GM23338 (cell line): Measurements from ENCODE around the gene PDIA2.

Experiments
- CREB1 ChIP-seq: fragments of 250-450 bp; sonication (Bioruptor Pico); IDR thresholded peaks from 2 replicates; pipeline ENCODE4 v1.5.0; 2020; ENCODE audit warnings: low read depth, mild to moderate bottlenecking, moderate library complexity
- ETS1 ChIP-seq: IDR thresholded peaks from 2 replicates; pipeline ENCODE4 v1.6.1; 2016; ENCODE audit warnings: antibody characterized with exemption
- EZH2 ChIP-seq: fragments of 200-600 bp; sonication (generic); IDR thresholded peaks from one replicate; pipeline ENCODE4 v1.8.0; 2017; ENCODE audit warnings: antibody characterized with exemption, mild to moderate bottlenecking, low read depth; ENCODE audit not compliant: unreplicated experiment
- EZH2phosphoT487 ChIP-seq: fragments of 200-600 bp; sonication (generic); IDR thresholded peaks from one replicate; pipeline ENCODE4 v1.8.1; 2018; ENCODE audit warnings: antibody characterized with exemption; ENCODE audit not compliant: unreplicated experiment
- JUNB ChIP-seq: IDR thresholded peaks from one replicate; pipeline ENCODE4 v1.6.1; 2016; ENCODE audit warnings: antibody characterized with exemption; ENCODE audit not compliant: unreplicated experiment
- POLR2AphosphoS5 ChIP-seq: IDR thresholded peaks from 2 replicates; pipeline ENCODE4 v1.6.1; 2016; ENCODE audit warnings: antibody characterized with exemption, low read depth
- REST ChIP-seq: IDR thresholded peaks from one replicate; pipeline ENCODE4 v1.6.1; 2018; ENCODE audit warnings: antibody characterized with exemption; ENCODE audit not compliant: unreplicated experiment
- ZNF331 ChIP-seq: fragments of 250-450 bp; sonication (Bioruptor Pico); IDR thresholded peaks from 2 replicates; pipeline ENCODE4 v1.5.0; 2020; ENCODE audit warnings: low read depth, mild to moderate bottlenecking, moderate library complexity
- TF ChIP-seq, protein P1 (sequence below), 2 experiments: fragments of 200-600 bp in 1 of 2; sonication (generic) in 1 of 2; conservative IDR thresholded peaks; 2 replicates each; pipeline versions ENCODE4 v1.5.1 to v1.6.1; 2016 to 2017; ENCODE audit warnings: antibody characterized with exemption in 2 of 2, low read depth in 2 of 2, mild to moderate bottlenecking in 2 of 2, moderate library complexity in 1 of 2

DNA sequence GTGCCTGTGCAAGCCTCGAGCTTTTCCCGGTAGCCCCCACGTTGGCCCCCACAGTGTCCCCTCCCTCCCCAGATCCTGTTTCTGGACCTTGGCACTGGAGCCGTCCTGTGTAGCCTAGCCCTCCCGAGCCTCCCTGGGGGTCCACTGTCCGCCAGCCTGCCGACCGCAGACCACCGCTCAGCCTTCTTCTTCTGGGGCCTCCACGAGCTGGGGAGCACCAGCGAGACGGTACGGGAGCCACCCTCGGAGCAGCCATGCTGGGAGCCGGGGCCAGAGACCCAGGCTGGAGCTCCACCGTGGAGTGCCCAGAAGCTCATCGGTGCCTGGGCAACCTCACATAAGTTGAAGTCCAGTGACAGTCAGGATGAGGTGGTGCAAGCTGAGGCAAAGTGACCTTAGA is 19.0 kb upstream of the PDIA2 start:
- TF ChIP-seq EZH2phosphoT487 = no peak
- TF ChIP-seq, protein P1, sequence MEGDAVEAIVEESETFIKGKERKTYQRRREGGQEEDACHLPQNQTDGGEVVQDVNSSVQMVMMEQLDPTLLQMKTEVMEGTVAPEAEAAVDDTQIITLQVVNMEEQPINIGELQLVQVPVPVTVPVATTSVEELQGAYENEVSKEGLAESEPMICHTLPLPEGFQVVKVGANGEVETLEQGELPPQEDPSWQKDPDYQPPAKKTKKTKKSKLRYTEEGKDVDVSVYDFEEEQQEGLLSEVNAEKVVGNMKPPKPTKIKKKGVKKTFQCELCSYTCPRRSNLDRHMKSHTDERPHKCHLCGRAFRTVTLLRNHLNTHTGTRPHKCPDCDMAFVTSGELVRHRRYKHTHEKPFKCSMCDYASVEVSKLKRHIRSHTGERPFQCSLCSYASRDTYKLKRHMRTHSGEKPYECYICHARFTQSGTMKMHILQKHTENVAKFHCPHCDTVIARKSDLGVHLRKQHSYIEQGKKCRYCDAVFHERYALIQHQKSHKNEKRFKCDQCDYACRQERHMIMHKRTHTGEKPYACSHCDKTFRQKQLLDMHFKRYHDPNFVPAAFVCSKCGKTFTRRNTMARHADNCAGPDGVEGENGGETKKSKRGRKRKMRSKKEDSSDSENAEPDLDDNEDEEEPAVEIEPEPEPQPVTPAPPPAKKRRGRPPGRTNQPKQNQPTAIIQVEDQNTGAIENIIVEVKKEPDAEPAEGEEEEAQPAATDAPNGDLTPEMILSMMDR (conservative IDR thresholded peaks at IDR 0.05; ENCODE audit: low read depth in 2 of 2) = no peak
- TF ChIP-seq REST = no peak
- TF ChIP-seq EZH2 = no peak
- TF ChIP-seq POLR2AphosphoS5 = no peak
- no peak for TF ChIP-seq JUNB
- no peak for TF ChIP-seq CREB1 (CRISPR knock-in tag)
- no peak for TF ChIP-seq ETS1
- no peak for TF ChIP-seq ZNF331 (CRISPR knock-in tag)
